ENCODE data around the gene TNFRSF17.

Gene TNFRSF17

GRCh38 chr16:11976850-11977375 lies 11.9 kb downstream of the TNFRSF17 start:
- peak overlapping the region; percentile 93 for H3K9ac ChIP-seq (ENCODE audit: low read depth, low read length)
- H3K36me3 ChIP-seq (ENCODE audit: insufficient read depth, low read length) = no peaks in the 10 kb centered on the region
- peaks cover 15% of the 10 kb centered on the region for H3K4me1 ChIP-seq (ENCODE audit: control insufficient read depth, insufficient read depth, low read length)
- peak overlapping the region; percentile 96 for H3K4me3 ChIP-seq (ENCODE audit: low read length)
- no peaks in the 10 kb centered on the region for H3K9me3 ChIP-seq (replicated peaks; ENCODE audit: low read length)
- H3K4me2 ChIP-seq (ENCODE audit: low read length) = peak overlapping the region; percentile 95
- no peaks in the 10 kb centered on the region for H3K27me3 ChIP-seq (ENCODE audit: control insufficient read depth, insufficient read depth, low read length)

- H3K4me2 ChIP-seq (ENCODE audit: low read length) = peak overlapping the region; percentile 95
- peaks cover 15% of the 10 kb centered on the region for H3K4me1 ChIP-seq (ENCODE audit: control insufficient read depth, insufficient read depth, low read length)
- H3K36me3 ChIP-seq (ENCODE audit: insufficient read depth, low read length) = no peaks in the 10 kb centered on the region
- H3K27me3 ChIP-seq (ENCODE audit: control insufficient read depth, insufficient read depth, low read length) = no peaks in the 10 kb centered on the region
- peak overlapping the region; percentile 93 for H3K9ac ChIP-seq (ENCODE audit: low read depth, low read length)
- H3K9me3 ChIP-seq (replicated peaks; ENCODE audit: low read length) = no peaks in the 10 kb centered on the region
- H3K4me3 ChIP-seq (ENCODE audit: low read length) = peak overlapping the region; percentile 96
These were observed 12.5 kb downstream of the TNFRSF17 start for GRCh38 chr16:11977376-11978041.

DNA sequence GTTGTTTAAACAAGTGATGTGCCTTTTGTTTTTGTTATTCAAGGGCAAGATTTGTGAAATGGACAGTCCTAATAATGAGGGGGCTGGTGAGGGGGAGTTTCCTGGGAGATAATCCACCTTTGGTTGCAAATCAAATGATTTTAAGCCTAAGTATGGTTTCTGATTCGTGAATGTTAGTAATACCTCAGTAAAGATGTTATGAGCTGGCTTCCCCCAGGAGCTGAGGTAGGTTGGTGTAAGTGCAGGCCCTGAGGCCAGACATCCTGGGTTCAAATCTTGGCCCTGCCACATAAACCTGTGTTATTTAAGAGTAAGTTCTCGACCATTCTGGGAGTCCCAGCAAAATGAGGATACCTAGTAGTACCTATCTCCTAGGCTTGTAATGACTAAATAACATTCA lies 13.1 kb downstream of the TNFRSF17 start:
- Histone ChIP-seq H3K36me3 (ENCODE audit: insufficient read depth, low read length) (no peaks in the 10 kb centered on the region), H3K4me1 (ENCODE audit: control insufficient read depth, insufficient read depth, low read length) (peaks cover 15% of the 10 kb centered on the region), H3K4me2 (ENCODE audit: low read length) (peak overlapping the region; percentile 95), H3K27me3 (ENCODE audit: control insufficient read depth, insufficient read depth, low read length) (no peaks in the 10 kb centered on the region), H3K4me3 (ENCODE audit: low read length) (peak overlapping the region; percentile 96), H3K9me3 (replicated peaks; ENCODE audit: low read length) (no peaks in the 10 kb centered on the region), H3K9ac (ENCODE audit: low read depth, low read length) (peak overlapping the region; percentile 93)

DNA sequence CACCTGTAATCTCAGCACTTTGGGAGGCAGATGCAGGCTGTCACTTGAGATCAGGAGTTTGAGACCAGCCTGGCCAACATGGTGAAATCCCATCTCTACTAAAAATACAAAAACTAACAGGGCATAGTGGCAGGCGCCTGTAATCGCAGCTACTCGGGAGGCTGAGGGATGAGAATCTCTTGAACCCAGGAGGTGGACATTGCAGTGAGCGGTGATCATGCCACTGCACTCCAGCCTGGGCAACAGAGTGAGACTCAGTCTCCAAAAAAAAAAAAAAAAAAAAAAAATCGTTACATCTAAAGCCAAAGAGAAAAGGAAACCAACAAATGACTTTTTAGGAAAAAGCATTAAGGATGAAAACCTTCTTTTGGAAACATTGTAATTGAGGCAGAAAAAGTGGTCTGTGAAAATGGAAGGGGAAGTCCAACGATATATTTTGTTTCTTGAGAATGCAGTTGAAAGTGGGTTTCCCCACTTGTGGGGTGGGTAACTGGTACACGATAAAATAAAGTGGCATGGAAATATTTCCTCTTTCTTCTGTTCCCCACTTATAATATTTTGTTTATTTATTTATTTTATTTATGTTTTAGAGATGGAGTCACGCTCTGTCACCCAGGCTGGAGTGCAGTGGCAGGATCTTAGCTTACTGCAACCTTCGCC lies 14.1 kb downstream of the TNFRSF17 start:
- Histone ChIP-seq H3K36me3 (ENCODE audit: insufficient read depth, low read length) (no peaks in the 10 kb centered on the region), H3K4me1 (ENCODE audit: control insufficient read depth, insufficient read depth, low read length) (peaks cover 15% of the 10 kb centered on the region), H3K9me3 (replicated peaks; ENCODE audit: low read length) (no peaks in the 10 kb centered on the region), H3K27me3 (ENCODE audit: control insufficient read depth, insufficient read depth, low read length) (no peaks in the 10 kb centered on the region), H3K4me2 (ENCODE audit: low read length) (no peak overlapping the region), H3K9ac (ENCODE audit: low read depth, low read length) (no peak overlapping the region), H3K4me3 (ENCODE audit: low read length) (no peak overlapping the region)

DNA sequence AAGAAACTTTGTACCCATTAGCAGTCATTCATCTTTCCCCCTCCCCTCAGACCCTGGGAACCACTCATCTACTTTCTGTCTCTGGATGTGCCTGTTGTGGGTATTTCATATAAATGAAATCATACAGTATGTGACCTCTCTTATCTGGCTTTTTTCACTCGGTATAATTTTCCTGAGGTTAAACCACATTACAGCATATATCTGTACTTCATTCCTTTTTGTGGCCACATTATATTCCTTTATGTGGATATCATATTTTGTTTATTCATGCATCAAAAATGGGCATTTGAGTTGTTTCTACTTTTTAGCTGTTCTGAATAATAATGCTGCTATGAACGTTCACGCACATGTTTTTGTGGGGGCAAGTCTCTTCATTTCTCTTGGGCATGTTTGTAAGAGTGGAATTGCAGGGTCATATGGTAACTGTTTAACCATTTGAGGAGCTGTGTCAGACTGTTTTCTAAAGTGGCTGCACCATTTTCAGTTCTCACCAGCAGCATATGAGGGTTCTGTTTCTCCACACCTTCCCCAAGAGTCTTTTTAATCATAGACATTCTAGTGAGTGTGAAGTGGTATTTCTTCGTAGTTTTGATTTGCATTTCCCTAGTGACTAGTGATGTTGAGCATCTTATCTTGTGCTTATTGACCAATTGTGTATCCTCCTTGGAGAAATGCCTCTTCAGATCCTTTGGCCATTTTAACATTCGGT lies 15.3 kb downstream of the TNFRSF17 start:
- Histone ChIP-seq H3K36me3 (ENCODE audit: insufficient read depth, low read length) (no peaks in the 10 kb centered on the region), H3K4me3 (ENCODE audit: low read length) (no peak overlapping the region), H3K9me3 (replicated peaks; ENCODE audit: low read length) (no peaks in the 10 kb centered on the region), H3K4me2 (ENCODE audit: low read length) (no peak overlapping the region), H3K4me1 (ENCODE audit: control insufficient read depth, insufficient read depth, low read length) (peaks cover 15% of the 10 kb centered on the region), H3K9ac (ENCODE audit: low read depth, low read length) (no peak overlapping the region), H3K27me3 (ENCODE audit: control insufficient read depth, insufficient read depth, low read length) (no peaks in the 10 kb centered on the region)

DNA sequence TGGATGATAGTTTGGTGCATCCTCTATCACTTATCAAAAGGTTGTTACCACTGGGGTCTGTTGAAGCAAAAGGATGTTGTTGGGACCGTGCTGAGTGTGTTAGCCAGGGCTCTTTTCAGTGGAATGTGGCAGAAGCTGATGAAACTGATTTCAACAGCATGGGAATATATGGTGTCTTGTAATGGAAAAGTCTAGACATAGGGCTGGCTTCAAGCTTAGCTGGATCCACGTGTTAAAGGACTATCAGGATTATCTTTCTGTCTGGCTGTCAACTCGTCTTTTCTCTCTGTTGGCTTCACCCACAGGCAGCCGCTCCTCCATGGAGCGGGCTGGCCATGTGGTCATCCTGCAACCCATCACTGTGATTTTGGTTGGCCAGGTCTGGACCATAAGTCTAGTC lies 20.2 kb downstream of the TNFRSF17 start:
- Histone ChIP-seq H3K36me3 (ENCODE audit: insufficient read depth, low read length) (no peaks in the 10 kb centered on the region), H3K4me3 (ENCODE audit: low read length) (no peak overlapping the region), H3K4me2 (ENCODE audit: low read length) (no peak overlapping the region), H3K9me3 (replicated peaks; ENCODE audit: low read length) (no peaks in the 10 kb centered on the region), H3K27me3 (ENCODE audit: control insufficient read depth, insufficient read depth, low read length) (no peaks in the 10 kb centered on the region), H3K9ac (ENCODE audit: low read depth, low read length) (no peak overlapping the region), H3K4me1 (ENCODE audit: control insufficient read depth, insufficient read depth, low read length) (no peaks in the 10 kb centered on the region)

GRCh38 chr16:11986521-11987057 lies 21.6 kb downstream of the TNFRSF17 start:
- no peaks in the 10 kb centered on the region for H3K36me3 ChIP-seq (ENCODE audit: insufficient read depth, low read length)
- no peak overlapping the region for H3K4me3 ChIP-seq (ENCODE audit: low read length)
- H3K27me3 ChIP-seq (ENCODE audit: control insufficient read depth, insufficient read depth, low read length) = no peaks in the 10 kb centered on the region
- no peak overlapping the region for H3K9ac ChIP-seq (ENCODE audit: low read depth, low read length)
- no peaks in the 10 kb centered on the region for H3K4me1 ChIP-seq (ENCODE audit: control insufficient read depth, insufficient read depth, low read length)
- no peak overlapping the region for H3K4me2 ChIP-seq (ENCODE audit: low read length)
- no peaks in the 10 kb centered on the region for H3K9me3 ChIP-seq (replicated peaks; ENCODE audit: low read length)

GRCh38 chr16:11988258-11988978 lies 23.4 kb downstream of the TNFRSF17 start:
- no peaks in the 10 kb centered on the region for H3K4me1 ChIP-seq (ENCODE audit: control insufficient read depth, insufficient read depth, low read length)
- H3K9me3 ChIP-seq (replicated peaks; ENCODE audit: low read length) = no peaks in the 10 kb centered on the region

GRCh38 chr16:11990702-11991390 lies 25.8 kb downstream of the TNFRSF17 start:
- Histone ChIP-seq H3K4me1 (ENCODE audit: control insufficient read depth, insufficient read depth, low read length) (no peaks in the 10 kb centered on the region), H3K36me3 (ENCODE audit: insufficient read depth, low read length) (no peaks in the 10 kb centered on the region), H3K9ac (ENCODE audit: low read depth, low read length) (no peak overlapping the region), H3K9me3 (replicated peaks; ENCODE audit: low read length) (no peaks in the 10 kb centered on the region), H3K4me2 (ENCODE audit: low read length) (no peak overlapping the region), H3K4me3 (ENCODE audit: low read length) (no peak overlapping the region), H3K27me3 (ENCODE audit: control insufficient read depth, insufficient read depth, low read length) (no peaks in the 10 kb centered on the region)

More at GRCh38 chr16:11988258-11988978, 23.4 kb downstream of the TNFRSF17 start:
- Histone ChIP-seq H3K36me3 (ENCODE audit: insufficient read depth, low read length) (no peaks in the 10 kb centered on the region), H3K4me3 (ENCODE audit: low read length) (no peak overlapping the region), H3K9ac (ENCODE audit: low read depth, low read length) (no peak overlapping the region), H3K27me3 (ENCODE audit: control insufficient read depth, insufficient read depth, low read length) (no peaks in the 10 kb centered on the region), H3K4me2 (ENCODE audit: low read length) (no peak overlapping the region)

DNA sequence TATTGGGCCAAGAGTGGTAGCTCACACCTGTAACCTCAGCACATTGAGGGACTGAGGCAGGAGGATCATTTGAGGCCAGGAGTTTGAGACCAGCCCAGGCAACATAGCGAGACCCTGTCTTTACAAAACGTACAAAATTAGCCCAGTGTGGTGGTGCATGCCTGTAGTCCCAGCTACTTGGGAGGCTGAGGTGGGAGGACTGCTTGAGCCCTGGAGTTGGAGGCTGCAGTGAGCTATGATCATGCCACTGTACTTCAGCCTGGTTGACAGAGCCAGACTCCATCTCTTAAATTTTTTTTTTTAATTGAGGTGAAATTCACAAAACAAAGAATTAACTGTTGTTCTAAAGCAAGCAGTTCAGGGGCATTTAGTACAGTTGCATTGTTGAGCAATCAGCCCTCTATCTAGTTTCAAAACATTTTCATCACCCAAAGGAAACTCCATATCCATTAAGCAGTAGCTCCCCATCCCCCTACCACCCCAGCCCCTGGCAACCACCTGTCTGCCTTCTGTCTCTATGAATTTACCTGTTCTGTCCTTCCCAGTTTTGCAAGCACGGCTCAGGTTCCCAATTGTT lies 27.1 kb downstream of the TNFRSF17 start:
- no peaks in the 10 kb centered on the region for H3K4me1 ChIP-seq (ENCODE audit: control insufficient read depth, insufficient read depth, low read length)

More for the DNA sequence above, 27.1 kb downstream of the TNFRSF17 start:
- Histone ChIP-seq H3K9ac (ENCODE audit: low read depth, low read length) (no peak overlapping the region), H3K9me3 (replicated peaks; ENCODE audit: low read length) (no peaks in the 10 kb centered on the region), H3K36me3 (ENCODE audit: insufficient read depth, low read length) (no peaks in the 10 kb centered on the region), H3K27me3 (ENCODE audit: control insufficient read depth, insufficient read depth, low read length) (no peaks in the 10 kb centered on the region), H3K4me2 (ENCODE audit: low read length) (no peak overlapping the region), H3K4me3 (ENCODE audit: low read length) (no peak overlapping the region)
